Fibroblast of skin of scalp (primary cell): ENCODE results near the gene REM1. TPM values are rescaled to one million over a fixed set of nuclear protein-coding genes. Genes with fewer than 3 reads are reported as not detected.
A peak's percentile ranks its signal among the peaks of the same experiment; 100 is the strongest.
"Not testable (repeated sequence)": the region's sequence is repeated elsewhere in the genome, so short reads cannot be mapped to it uniquely, and the experiment has no call there.

Experiments used
- DNase-seq: peaks from one replicate; pipeline ENCODE4 v3.0.0-alpha.2; 2013
- polyA plus RNA-seq, 2 experiments: library from polyadenylated mRNA; unstranded; fragments of 120-200 nt; gene quantifications; one replicate each; pipeline ENCODE4 v1.2.1, GENCODE V29; 2013; ENCODE audit not compliant: insufficient read length in 2 of 2

Gene REM1, protein sequence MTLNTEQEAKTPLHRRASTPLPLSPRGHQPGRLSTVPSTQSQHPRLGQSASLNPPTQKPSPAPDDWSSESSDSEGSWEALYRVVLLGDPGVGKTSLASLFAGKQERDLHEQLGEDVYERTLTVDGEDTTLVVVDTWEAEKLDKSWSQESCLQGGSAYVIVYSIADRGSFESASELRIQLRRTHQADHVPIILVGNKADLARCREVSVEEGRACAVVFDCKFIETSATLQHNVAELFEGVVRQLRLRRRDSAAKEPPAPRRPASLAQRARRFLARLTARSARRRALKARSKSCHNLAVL
- polyA plus RNA-seq (2013, experiment 1 of 2; ENCODE audit: insufficient read length): 0.35 TPM
- polyA plus RNA-seq (2013, experiment 2 of 2; ENCODE audit: insufficient read length): 0.52 TPM

DNA sequence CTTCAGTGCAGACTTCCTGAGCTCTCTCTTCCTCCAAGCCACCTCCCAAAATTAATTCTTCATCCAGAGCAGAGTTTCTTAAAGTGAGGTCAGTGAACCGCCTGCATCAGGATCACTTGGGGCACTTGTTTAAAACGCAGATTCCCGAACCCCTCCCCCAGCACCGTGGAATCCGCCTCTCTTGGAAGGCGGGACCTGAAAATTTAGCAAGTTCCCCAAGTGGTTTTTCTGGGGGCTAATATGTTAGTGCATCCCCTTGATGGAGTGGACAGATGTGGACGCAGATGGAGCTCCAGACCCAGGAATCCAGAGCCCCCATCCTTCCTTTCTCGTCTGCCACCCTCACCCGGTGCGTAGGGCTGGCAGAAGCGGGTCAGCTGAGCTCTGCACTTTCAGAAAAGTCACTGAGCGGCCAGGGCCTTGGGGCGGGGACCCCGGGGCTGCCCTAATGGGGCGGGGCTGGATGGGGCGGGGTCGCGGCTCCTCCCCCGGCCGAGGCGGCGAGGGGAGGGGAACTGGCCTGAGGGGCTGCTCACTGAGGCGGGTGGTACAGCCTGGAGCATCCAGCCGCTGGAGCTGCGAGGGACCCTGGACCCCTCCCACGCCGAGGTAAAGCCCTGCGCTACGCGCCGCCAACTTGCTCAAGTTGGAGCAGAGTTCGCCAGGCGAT is at the start of gene REM1, which contains the start of gene DEFB124:
TSS of gene REM1 (plus strand) at position 531 of the 670 bp plus-strand sequence. CDS start 1,158 bp downstream, outside the sequence.
TSS of gene DEFB124 (minus strand) at position 370 of the 670 bp plus-strand sequence. CDS start 2,114 bp downstream, outside the sequence.
- no peak for DNase-seq

- DNase-seq: no peak
These were observed 49.3 kb upstream of the REM1 start for GRCh38 chr20:31425797-31426196.

- not testable (repeated sequence) for DNase-seq
These were observed 48.1 kb upstream of the REM1 start for GRCh38 chr20:31426891-31427551.

GRCh38 chr20:31427576-31427975 is 47.5 kb upstream of the REM1 start:
- not testable (repeated sequence) for DNase-seq

GRCh38 chr20:31430568-31431115 is 44.4 kb upstream of the REM1 start:
- no peak for DNase-seq

GRCh38 chr20:31440012-31440659 is 35.0 kb upstream of the REM1 start, which contains the start of gene DEFB123:
DEFB123 (plus strand) TSS chr20:31440632; CDS start chr20:31440699, 67 bp downstream.
- no peak for DNase-seq

DNA sequence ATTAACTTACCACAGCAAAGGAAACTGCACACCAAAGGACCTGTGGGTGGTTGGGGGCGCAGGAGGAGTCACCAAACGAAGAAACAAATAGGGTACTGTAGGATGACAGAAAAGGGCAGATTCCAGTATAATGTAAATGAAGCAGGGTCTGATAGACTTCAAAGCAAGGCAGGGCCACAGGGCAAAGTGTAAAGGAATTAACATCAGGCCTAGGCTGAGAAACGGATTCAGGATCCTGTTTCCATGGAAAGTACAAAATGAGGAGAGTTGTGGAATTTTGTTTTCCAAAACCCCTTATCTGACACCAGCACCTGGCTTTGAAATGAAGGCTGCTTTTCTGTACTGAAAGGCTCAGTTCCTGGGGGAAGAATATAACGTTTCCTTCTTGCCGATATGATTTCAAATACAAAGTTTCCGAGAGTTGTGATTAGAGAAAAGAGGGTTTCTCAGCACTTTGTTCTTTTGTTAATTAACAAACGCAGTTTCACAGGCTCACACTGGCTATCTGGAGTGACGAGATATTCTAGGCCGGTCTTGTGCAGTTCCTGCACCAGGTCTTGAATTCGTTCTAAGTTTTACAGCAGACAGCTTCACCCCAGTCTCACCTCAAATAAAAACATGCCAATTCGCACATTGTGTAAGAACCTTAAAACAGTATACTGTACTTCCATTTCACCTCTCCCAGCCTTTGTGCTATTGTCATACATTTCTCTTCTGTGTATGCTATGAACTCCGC is 28.8 kb upstream of the REM1 start:
- no peak for DNase-seq

DNA sequence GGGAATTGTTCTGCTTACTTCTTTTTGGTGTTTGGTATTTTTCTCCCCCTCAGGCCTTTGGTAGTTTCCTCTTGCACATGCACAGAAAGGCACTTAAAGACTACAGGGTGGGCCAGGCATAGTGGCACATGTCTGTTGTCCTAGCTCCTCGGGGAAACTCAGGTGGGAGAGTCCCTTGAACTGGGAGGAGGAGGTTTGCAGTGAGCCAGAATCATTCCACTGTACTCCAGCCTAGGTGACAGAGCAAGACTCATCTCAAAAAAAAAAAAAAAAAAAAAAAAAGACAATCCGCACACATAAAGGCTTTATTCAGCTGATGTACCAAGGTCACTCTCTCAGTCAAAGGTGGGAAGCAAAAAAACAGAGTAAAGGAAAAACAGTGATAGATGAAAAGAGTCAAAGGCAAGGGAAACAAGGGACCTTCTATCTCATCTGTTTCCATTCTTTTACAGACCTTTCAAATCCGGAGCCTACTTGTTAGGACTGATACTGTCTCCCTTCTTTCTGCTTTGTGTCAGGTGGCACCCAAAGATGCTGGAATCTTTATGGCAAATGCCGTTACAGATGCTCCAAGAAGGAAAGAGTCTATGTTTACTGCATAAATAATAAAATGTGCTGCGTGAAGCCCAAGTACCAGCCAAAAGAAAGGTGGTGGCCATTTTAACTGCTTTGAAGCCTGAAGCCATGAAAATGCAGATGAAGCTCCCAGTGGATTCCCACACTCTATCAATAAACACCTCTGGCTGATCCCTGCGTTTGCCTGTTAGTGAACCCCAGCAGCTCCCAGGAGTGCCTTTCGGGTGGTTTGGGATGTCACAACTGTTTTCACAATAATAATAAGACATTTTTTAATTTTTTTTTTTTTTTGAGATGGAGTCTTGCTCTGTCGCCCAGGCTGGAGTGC is 25.3 kb upstream of the REM1 start:
- no peak for DNase-seq

- DNase-seq: peak; percentile 15
These were observed 22.5 kb upstream of the REM1 start for GRCh38 chr20:31452575-31452974.

DNA sequence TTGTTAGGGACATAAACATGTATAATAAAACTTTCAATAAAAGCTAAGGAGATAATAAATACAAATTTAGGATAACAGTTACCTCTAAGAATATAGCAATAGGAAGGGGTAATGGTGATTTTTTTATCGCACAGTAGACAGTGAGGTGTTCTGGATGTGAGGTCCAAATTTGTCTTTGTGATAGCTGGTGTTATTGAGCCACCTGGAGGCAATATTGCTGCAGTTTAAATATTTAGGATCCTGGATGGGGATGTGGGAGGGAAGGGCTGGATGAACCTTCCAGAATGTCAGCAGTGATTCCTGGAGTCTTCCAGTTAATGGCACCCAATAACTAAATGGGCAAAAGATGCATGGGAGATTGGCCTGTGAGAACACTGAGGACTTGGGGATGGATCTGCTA is 20.7 kb upstream of the REM1 start:
- no peak for DNase-seq

GRCh38 chr20:31470946-31471345 is 4.1 kb upstream of the REM1 start:
- DNase-seq: not testable (repeated sequence)

- DNase-seq: no peak
These were observed 2.4 kb upstream of the REM1 start for GRCh38 chr20:31472395-31473330.

GRCh38 chr20:31473331-31474096 is 1.6 kb upstream of the REM1 start:
- DNase-seq: peak; percentile 12

GRCh38 chr20:31474097-31474436 is 1.0 kb upstream of the REM1 start:
- DNase-seq: no peak

DNA sequence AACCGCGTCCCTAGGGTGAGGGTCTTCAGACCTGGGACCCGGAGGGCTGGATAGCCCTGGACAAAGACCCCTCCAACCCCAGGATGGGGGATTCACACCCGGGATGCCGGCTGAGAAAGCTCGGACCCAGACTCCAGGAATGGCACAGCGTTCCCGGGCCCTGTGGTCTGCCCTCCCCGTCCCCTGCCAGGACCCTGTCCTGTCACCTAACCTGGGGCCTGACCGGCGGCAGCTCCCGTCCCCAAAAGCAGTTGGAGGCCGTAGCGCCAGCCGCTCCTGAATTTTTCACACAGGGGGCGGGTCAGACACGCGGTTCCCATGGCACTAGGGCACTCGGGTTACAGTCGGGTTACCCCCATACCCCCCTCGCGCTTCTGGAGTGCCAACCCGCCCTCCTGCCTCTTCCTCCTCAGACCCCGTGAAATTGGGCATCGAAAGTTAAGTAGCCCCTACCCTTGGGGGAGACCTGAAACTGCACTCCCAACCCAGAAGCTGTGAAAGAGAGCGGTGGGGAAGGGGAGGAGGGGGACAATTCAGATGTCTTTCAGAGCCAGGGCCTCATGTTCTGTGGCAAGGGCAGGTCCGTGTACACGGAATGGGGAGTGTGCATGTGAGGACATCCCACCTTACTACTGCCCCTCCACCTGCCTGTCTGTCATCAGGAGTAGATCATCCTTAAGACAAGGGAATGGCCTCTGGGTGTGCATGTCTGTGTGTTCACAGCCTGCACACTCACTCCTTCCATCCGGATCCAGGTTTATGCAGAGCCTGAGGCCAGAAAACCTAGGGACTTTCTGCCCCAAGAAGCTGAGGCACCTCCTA is 595 bp downstream of the REM1 start:
- no peak for DNase-seq

DNA sequence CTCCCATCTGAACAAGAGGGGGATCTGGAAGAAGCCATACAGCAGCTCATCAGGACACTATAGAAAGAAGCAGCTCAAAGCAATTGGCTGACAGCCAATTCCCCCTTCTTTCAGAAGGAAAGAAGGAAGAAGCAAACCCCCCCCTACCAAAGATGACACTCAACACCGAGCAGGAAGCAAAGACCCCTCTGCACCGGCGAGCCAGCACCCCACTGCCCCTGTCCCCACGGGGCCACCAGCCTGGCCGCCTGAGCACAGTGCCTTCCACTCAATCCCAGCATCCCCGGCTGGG is 1.2 kb downstream of the REM1 start:
- no peak for DNase-seq

DNA sequence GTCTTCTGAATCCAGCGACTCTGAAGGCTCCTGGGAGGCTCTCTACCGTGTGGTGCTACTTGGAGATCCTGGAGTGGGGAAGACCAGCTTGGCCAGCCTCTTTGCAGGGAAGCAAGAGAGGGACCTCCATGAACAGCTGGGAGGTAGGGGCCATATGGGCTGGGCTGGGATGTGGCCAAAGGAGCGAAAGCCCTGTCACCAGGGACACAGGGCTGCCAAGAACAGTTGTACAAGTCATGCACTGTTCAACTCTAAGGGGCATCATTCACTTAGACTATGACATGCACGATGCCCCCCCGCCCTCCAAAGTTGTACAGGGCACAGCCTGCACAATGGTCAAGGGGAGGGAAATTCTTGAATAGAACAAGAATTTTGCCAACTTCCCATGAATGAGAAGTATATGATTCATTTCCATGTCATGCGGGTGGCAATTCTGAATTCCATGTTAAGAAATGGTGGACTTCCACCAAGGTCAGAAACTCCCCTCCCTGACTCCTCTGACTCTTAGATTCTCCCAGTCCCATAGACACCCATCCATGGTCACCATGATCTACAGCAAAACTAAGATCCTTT is 1.6 kb downstream of the REM1 start:
- DNase-seq: peak; percentile 9

- DNase-seq: peak; percentile 44
These were observed 8.9 kb downstream of the REM1 start for GRCh38 chr20:31484001-31484400.
